RWPE1 (cell line): ENCODE measurements around the gene ELOB.

ENCODE experiments used
- CTCF ChIA-PET: fragments of 350-600 bp; sonication (Branson Sonifier 250); formaldehyde crosslinking; extraction: SDS; loops from one replicate; lab custom pipeline; 2021; lab: Yijun Ruan, JAX
- POLR2A ChIA-PET: fragments of 400-600 bp; formaldehyde crosslinking; extraction: SDS; loops from one replicate; lab custom pipeline; 2020; ENCODE audit warnings: antibody characterized with exemption; ENCODE audit not compliant: low non-redundant PET; lab: Yijun Ruan, JAX
- DNase-seq: peaks from one replicate; pipeline ENCODE4 v3.0.0; 2012; ENCODE audit warnings: low spot score
- H3K27ac ChIP-seq: fragments of 450-650 bp; 2 replicates; pipeline ENCODE4 v1.5.1; 2017
- TF ChIP-seq, protein P1 (sequence below): fragments of 450-650 bp; conservative IDR thresholded peaks from 2 replicates; pipeline ENCODE4 v1.5.1; 2017; ENCODE audit warnings: low read depth, mild to moderate bottlenecking

The ELOB gene

DNA sequence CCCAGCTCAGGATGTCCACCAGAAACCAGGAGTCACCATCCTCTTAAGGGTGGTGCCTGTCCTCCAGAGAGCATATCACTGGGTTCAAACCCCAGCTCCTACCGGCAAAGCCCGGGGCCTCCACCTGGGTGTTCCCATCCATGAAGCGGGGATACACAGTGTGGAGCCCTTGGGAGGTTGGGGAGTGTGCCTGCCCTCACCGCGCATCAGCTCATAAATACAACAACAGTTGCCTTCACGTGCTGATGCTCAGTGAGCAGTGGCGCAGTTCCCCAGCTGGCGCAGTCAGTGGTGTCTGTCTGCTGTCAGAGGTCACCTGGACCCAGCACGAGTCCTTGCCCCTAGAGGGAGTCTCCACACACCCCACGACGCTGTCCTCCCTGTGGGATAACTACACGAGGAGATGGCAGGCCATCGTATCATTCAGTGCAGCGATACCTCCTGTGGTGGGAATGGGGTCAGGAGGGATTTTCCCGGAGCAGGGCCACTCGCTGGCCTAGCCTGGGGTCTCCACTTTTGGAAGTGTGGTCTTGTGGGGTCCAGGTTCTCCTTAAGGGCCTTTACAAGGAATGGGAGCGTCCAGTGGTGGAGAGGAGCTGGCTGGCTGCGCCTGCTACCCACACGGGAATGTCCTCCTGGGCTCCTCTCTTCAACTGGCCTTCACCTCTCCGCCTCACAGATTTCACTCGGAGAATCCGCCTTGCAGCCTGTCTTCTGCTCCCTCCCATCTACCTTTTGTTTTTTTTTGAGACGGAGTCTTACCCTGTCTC, 2.3 kb upstream of the ELOB start:
- H3K27ac ChIP-seq, result peak overlapping the region; percentile 93
- POLR2A ChIA-PET, result interaction anchor here (0.7 to 2.2 kb wide), 2 partner anchors 11 to 76 kb away, joined by 3 to 11 read pairs; no protein-coding TSS in a partner anchor
- DNase-seq, result no peak
- TF ChIP-seq, protein P1, sequence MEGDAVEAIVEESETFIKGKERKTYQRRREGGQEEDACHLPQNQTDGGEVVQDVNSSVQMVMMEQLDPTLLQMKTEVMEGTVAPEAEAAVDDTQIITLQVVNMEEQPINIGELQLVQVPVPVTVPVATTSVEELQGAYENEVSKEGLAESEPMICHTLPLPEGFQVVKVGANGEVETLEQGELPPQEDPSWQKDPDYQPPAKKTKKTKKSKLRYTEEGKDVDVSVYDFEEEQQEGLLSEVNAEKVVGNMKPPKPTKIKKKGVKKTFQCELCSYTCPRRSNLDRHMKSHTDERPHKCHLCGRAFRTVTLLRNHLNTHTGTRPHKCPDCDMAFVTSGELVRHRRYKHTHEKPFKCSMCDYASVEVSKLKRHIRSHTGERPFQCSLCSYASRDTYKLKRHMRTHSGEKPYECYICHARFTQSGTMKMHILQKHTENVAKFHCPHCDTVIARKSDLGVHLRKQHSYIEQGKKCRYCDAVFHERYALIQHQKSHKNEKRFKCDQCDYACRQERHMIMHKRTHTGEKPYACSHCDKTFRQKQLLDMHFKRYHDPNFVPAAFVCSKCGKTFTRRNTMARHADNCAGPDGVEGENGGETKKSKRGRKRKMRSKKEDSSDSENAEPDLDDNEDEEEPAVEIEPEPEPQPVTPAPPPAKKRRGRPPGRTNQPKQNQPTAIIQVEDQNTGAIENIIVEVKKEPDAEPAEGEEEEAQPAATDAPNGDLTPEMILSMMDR, result no peak
- CTCF ChIA-PET, result interaction anchor here (1.3 to 1.4 kb wide), 2 partner anchors 89 to 95 kb away, joined by 4 to 9 read pairs; no protein-coding TSS in a partner anchor

DNA sequence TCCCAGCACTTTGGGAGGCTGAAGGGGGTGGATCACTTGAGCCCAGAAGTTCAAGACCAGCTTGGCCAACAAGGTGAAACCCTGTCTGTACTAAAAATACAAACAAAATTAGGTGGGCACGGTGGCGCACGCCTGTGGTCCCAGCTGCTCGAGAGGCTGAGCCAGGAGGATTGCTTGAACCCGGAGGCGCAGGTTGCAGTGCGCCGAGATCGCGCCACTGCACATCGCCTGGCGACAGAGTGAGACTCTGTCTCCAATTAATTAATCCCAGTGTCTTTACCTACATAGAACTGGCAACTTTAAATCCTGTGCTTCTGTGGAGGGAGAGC, 1.5 kb upstream of the ELOB start:
- peak overlapping the region; percentile 93 for H3K27ac ChIP-seq
- ChIA-PET POLR2A (interaction anchor here (1.0 to 2.2 kb wide), 5 partner anchors 10 to 90 kb away, joined by 3 to 11 read pairs (median 4); no protein-coding TSS in a partner anchor), CTCF (interaction anchor here (0.6 to 1.4 kb wide), 4 partner anchors 29 to 434 kb away, joined by 3 to 9 read pairs (median 4); no protein-coding TSS in a partner anchor)
- DNase-seq, result no peak
- TF ChIP-seq, protein P1, result no peak

DNA sequence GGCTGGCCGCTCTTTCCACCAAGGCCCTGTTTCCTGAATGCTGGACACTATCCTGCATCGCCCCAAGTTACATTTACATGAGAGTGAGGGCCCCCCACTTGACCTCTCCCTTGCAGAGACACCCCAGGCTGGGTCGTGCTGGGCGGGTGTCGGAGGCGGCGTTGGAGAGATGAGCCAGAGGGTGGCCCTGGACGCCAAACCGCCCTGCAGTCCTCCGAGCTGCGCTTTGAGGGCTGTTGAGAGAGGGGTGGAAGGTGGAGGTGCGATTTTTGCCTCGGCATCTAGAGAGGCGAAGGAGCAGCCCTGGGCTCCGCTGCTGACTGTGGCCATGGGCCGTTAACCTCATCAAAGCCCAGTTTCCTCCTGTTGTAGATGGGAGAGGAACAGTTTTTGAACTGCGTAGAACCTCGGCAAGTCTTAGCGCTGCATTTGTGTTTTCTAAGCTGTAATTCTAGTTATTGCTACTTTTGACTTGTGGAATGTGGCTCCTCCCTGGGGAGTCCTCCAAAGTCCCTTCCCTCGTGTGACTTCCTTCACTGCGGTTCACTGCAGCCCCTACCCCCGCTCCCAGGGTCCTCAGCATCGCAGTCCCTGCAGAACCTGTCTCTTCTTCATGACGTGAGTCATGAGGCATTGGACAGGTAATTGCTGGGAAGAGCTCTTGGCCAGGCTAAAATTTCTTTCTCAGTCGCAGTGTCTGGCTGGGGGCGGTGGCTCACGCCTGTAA, 986 bp upstream of the ELOB start:
- no peak for DNase-seq
- POLR2A ChIA-PET, result interaction anchor here (1.0 to 2.2 kb wide), 5 partner anchors 9 to 91 kb away, joined by 3 to 11 read pairs (median 4); no protein-coding TSS in a partner anchor
- peak overlapping the region; percentile 93 for H3K27ac ChIP-seq
- TF ChIP-seq, protein P1, result no peak
- CTCF ChIA-PET, result interaction anchor here (0.6 to 1.4 kb wide), 5 partner anchors 20 to 434 kb away, joined by 3 to 9 read pairs (median 4); no protein-coding TSS in a partner anchor

DNA sequence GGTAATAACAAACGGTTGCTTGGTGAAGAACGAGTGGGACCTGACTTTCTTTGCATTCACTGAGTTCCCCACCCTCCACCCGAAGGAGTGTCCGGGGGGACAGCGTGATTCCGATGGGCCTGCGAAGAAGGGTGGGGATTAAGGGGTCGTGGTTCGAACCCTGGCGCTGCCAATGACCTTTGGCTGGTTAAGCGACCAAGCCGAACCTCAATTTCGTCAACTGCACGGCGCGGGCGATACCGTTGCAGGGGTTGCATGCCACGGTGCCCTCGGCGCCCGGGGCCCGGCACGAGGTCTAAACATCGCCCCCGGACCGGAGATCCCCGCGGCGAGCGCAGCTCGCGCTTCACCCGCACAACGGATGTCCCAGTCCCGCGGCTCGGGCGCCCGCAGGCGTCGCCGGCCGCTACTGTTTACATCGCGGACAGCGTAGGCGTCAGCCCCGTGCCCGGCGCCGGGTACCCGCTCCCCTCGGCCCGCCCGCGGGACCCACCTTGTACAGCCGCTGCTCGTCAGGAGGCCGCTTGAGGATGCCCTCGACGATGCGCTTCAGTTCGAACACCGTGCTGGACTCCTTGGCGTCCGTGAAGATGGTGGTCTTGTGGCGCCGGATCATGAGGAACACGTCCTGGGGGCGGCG, 460 bp downstream of the ELOB start:
- ChIA-PET CTCF (no interaction called here), POLR2A (interaction anchor here (0.6 to 2.0 kb wide), 2 partner anchors 8 to 37 kb away, joined by 3 to 5 read pairs; no protein-coding TSS in a partner anchor)
- TF ChIP-seq, protein P1, result no peak
- no peak for DNase-seq
- H3K27ac ChIP-seq, result peak overlapping the region; percentile 93

DNA sequence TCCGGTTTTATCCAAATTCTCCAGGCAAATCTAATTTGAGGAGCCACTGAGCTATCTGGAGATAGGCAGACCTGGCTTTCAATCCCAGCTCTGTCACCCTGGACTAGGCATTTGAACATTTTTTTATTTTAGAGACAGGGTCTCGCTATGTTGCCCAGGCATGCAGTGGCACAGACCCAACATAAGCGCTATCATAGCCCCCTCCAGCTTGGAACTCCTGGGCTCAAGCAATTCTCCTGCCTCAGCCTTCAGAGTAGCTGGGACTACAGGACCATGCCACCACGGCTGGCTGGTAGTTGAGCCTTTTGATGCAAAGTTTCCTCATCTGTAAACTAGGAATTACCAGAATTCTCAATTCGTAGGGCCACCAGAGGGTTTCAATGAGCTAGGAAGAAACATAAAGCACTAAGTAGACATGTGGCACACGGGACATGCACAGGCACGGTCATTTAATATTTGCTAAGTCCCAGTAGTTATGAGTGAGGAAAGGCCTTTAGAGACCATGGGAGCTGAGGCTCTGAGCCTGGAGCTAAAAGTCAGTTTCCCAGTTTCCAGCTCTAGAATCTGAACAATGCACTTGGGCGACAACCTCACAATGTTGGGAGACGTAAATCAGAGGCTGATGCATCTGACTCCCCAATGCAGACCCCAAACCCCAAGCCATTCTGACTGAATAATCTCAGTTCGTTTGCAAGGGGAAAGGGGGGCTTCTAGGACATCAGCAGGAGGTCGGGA, 1.1 kb downstream of the ELOB start:
- TF ChIP-seq, protein P1, result no peak
- DNase-seq, result no peak
- ChIA-PET POLR2A (no interaction called here), CTCF (no interaction called here)
- peak overlapping the region; percentile 93 for H3K27ac ChIP-seq
